Measurements from ENCODE around the gene PRKAG2.

- no peak for TF ChIP-seq POLR2A (IDR thresholded peaks at IDR 0.05; ENCODE audit: low read length)
- TF ChIP-seq GATA1 (IDR thresholded peaks at IDR 0.05; ENCODE audit: low read depth, low read length), result no peak
These were observed 37.1 kb upstream of the PRKAG2 start for GRCh38 chr7:151914051-151914450.
